SJSA1 (cell line): ENCODE data around the gene OMA1. TPM values are rescaled to one million over a fixed set of nuclear protein-coding genes. Genes with fewer than 3 reads are reported as not detected.

ENCODE experiments used
- DNase-seq, 2 experiments: peaks; one replicate each; pipeline ENCODE4 v3.0.0-alpha.2; 2015 to 2020; ENCODE audit warnings: low spot score in 2 of 2, low read depth in 1 of 2
- H3K27ac ChIP-seq: fragments of 250-450 bp; sonication (Bioruptor Pico); 2 replicates; pipeline ENCODE4 v1.5.1; 2020; ENCODE audit warnings: mild to moderate bottlenecking, moderate library complexity
- H3K27me3 ChIP-seq: fragments of 250-450 bp; sonication (Bioruptor Pico); replicated peaks from 2 replicates; pipeline ENCODE4 v1.5.1; 2020; ENCODE audit warnings: mild to moderate bottlenecking, moderate library complexity
- H3K36me3 ChIP-seq: fragments of 250-450 bp; sonication (Bioruptor Pico); 2 replicates; pipeline ENCODE4 v1.5.1; 2020; ENCODE audit warnings: mild to moderate bottlenecking
- H3K4me1 ChIP-seq: fragments of 250-450 bp; sonication (Bioruptor Pico); replicated peaks from 2 replicates; pipeline ENCODE4 v1.6.1; 2021; ENCODE audit warnings: mild to moderate bottlenecking
- H3K4me3 ChIP-seq: fragments of 250-450 bp; sonication (Bioruptor Pico); 2 replicates; pipeline ENCODE4 v1.5.1; 2020; ENCODE audit warnings: mild to moderate bottlenecking
- H3K9me3 ChIP-seq: fragments of 250-450 bp; sonication (Bioruptor Pico); replicated peaks from 2 replicates; pipeline ENCODE4 v1.5.1; 2020; ENCODE audit warnings: mild to moderate bottlenecking
- total RNA-seq: library from RNA; depleted of rRNA; stranded (reverse); fragments of >200 nt; shearing (Covaris generic); gene quantifications from 2 replicates; pipeline ENCODE4 v1.2.3, GENCODE V29; 2014

Gene OMA1
- total RNA-seq, 1 experiment from 2014 or later, result 11.5 TPM

- H3K27ac ChIP-seq, result no peak overlapping the region
- H3K27me3 ChIP-seq, result no peaks in the 10 kb centered on the region
Observed at GRCh38 chr1:58581641-58582040, 35.1 kb upstream of the OMA1 start.

GRCh38 chr1:58580186-58580585, 33.7 kb upstream of the OMA1 start:
- Histone ChIP-seq H3K9me3 (no peaks in the 10 kb centered on the region), H3K4me3 (no peak overlapping the region), H3K27ac (no peak overlapping the region), H3K36me3 (no peaks in the 10 kb centered on the region), H3K4me1 (peaks cover 22% of the 10 kb centered on the region), H3K27me3 (no peaks in the 10 kb centered on the region)
- DNase-seq, result peak in 1 of 2 experiments; percentile 16

More at GRCh38 chr1:58581641-58582040, 35.1 kb upstream of the OMA1 start:
- Histone ChIP-seq H3K9me3 (no peaks in the 10 kb centered on the region), H3K4me1 (peaks cover 35% of the 10 kb centered on the region), H3K4me3 (no peak overlapping the region), H3K36me3 (no peaks in the 10 kb centered on the region)
- DNase-seq, result no peak

GRCh38 chr1:58577654-58578030, 31.1 kb upstream of the OMA1 start:
- H3K4me3 ChIP-seq, result no peak overlapping the region
- H3K27ac ChIP-seq, result no peak overlapping the region
- H3K4me1 ChIP-seq, result peaks cover 4% of the 10 kb centered on the region; the same call in 1 of the 2 replicates
- H3K36me3 ChIP-seq, result no peaks in the 10 kb centered on the region
- H3K9me3 ChIP-seq, result no peaks in the 10 kb centered on the region
- no peaks in the 10 kb centered on the region; the same call in 1 of the 2 replicates for H3K27me3 ChIP-seq
- DNase-seq, result no peak

GRCh38 chr1:58576727-58577653, 30.5 kb upstream of the OMA1 start, which contains the start of gene TACSTD2:
Gene TACSTD2 (minus strand): TSS chr1:58577252. CDS start chr1:58577156, 96 bp downstream.
- H3K4me3 ChIP-seq, result no peak within 1 kb of the TSS
- no peak for DNase-seq
- H3K36me3 ChIP-seq, result no peaks in the 10 kb centered on the region
- H3K27ac ChIP-seq, result no peak within 1 kb of the TSS
- H3K4me1 ChIP-seq, result peaks cover 4% of the 10 kb centered on the region; the same call in 1 of the 2 replicates
- H3K9me3 ChIP-seq, result no peaks in the 10 kb centered on the region
- H3K27me3 ChIP-seq, result peaks cover 3% of the 10 kb centered on the region; the same call in 1 of the 2 replicates

GRCh38 chr1:58576325-58576726, 29.8 kb upstream of the OMA1 start:
- H3K27me3 ChIP-seq, result peaks cover 3% of the 10 kb centered on the region; the same call in 1 of the 2 replicates
- H3K4me1 ChIP-seq, result peaks cover 4% of the 10 kb centered on the region; the same call in 1 of the 2 replicates
- no peak overlapping the region for H3K4me3 ChIP-seq
- DNase-seq, result no peak
- no peaks in the 10 kb centered on the region for H3K36me3 ChIP-seq
- no peaks in the 10 kb centered on the region for H3K9me3 ChIP-seq
- no peak overlapping the region for H3K27ac ChIP-seq

GRCh38 chr1:58575551-58576324, 29.2 kb upstream of the OMA1 start:
- H3K9me3 ChIP-seq, result no peaks in the 10 kb centered on the region
- DNase-seq, result no peak
- peaks cover 3% of the 10 kb centered on the region; the same call in 1 of the 2 replicates for H3K27me3 ChIP-seq
- H3K4me1 ChIP-seq, result peaks cover 4% of the 10 kb centered on the region; the same call in 1 of the 2 replicates
- H3K27ac ChIP-seq, result no peak overlapping the region
- no peaks in the 10 kb centered on the region for H3K36me3 ChIP-seq
- H3K4me3 ChIP-seq, result no peak overlapping the region

GRCh38 chr1:58574816-58575215, 28.3 kb upstream of the OMA1 start:
- no peaks in the 10 kb centered on the region for H3K36me3 ChIP-seq
- H3K4me1 ChIP-seq, result no peaks in the 10 kb centered on the region
- no peaks in the 10 kb centered on the region for H3K9me3 ChIP-seq
- H3K27me3 ChIP-seq, result peaks cover 3% of the 10 kb centered on the region; the same call in 1 of the 2 replicates
- no peak overlapping the region for H3K4me3 ChIP-seq
- no peak for DNase-seq
- H3K27ac ChIP-seq, result no peak overlapping the region

- Histone ChIP-seq H3K27me3 (peaks cover 3% of the 10 kb centered on the region; the same call in 1 of the 2 replicates), H3K36me3 (no peaks in the 10 kb centered on the region), H3K9me3 (no peaks in the 10 kb centered on the region), H3K4me1 (no peaks in the 10 kb centered on the region), H3K27ac (no peak overlapping the region), H3K4me3 (no peak overlapping the region)
- DNase-seq, result no peak
Observed at GRCh38 chr1:58573705-58574591, 27.4 kb upstream of the OMA1 start.

- no peaks in the 10 kb centered on the region for H3K4me1 ChIP-seq
- no peak overlapping the region for H3K27ac ChIP-seq
- no peak overlapping the region for H3K4me3 ChIP-seq
- H3K36me3 ChIP-seq, result no peaks in the 10 kb centered on the region
- DNase-seq, result no peak
- peaks cover 3% of the 10 kb centered on the region; the same call in 1 of the 2 replicates for H3K27me3 ChIP-seq
- H3K9me3 ChIP-seq, result no peaks in the 10 kb centered on the region
Observed at GRCh38 chr1:58573138-58573537, 26.6 kb upstream of the OMA1 start.

- no peaks in the 10 kb centered on the region for H3K36me3 ChIP-seq
- H3K9me3 ChIP-seq, result no peaks in the 10 kb centered on the region
- H3K27ac ChIP-seq, result no peak overlapping the region
- no peak overlapping the region for H3K4me3 ChIP-seq
- no peaks in the 10 kb centered on the region for H3K4me1 ChIP-seq
- H3K27me3 ChIP-seq, result peaks cover 3% of the 10 kb centered on the region; the same call in 1 of the 2 replicates
- no peak for DNase-seq
Observed at GRCh38 chr1:58572690-58573089, 26.2 kb upstream of the OMA1 start.

- H3K36me3 ChIP-seq, result no peaks in the 10 kb centered on the region
- H3K27me3 ChIP-seq, result peaks cover 3% of the 10 kb centered on the region; the same call in 1 of the 2 replicates
- H3K4me1 ChIP-seq, result no peaks in the 10 kb centered on the region
- no peak overlapping the region for H3K27ac ChIP-seq
- H3K4me3 ChIP-seq, result no peak overlapping the region
- no peak for DNase-seq
- no peaks in the 10 kb centered on the region for H3K9me3 ChIP-seq
Observed at GRCh38 chr1:58571616-58572015, 25.1 kb upstream of the OMA1 start.

GRCh38 chr1:58570817-58571216, 24.3 kb upstream of the OMA1 start:
- H3K27me3 ChIP-seq, result peaks cover 3% of the 10 kb centered on the region; the same call in 1 of the 2 replicates
- H3K9me3 ChIP-seq, result no peaks in the 10 kb centered on the region
- H3K4me1 ChIP-seq, result no peaks in the 10 kb centered on the region
- H3K36me3 ChIP-seq, result no peaks in the 10 kb centered on the region
- no peak overlapping the region for H3K27ac ChIP-seq
- no peak overlapping the region for H3K4me3 ChIP-seq
- no peak for DNase-seq

- Histone ChIP-seq H3K27me3 (peaks cover 3% of the 10 kb centered on the region), H3K4me3 (no peak overlapping the region)
- DNase-seq, result no peak
Observed at GRCh38 chr1:58570094-58570493, 23.6 kb upstream of the OMA1 start.

More at GRCh38 chr1:58570094-58570493, 23.6 kb upstream of the OMA1 start:
- Histone ChIP-seq H3K9me3 (no peaks in the 10 kb centered on the region), H3K27ac (no peak overlapping the region), H3K4me1 (no peaks in the 10 kb centered on the region), H3K36me3 (no peaks in the 10 kb centered on the region)
